ENCODE results near the gene MYO3B. TPM values are rescaled to one million over a fixed set of nuclear protein-coding genes. Genes with fewer than 3 reads are reported as not detected.

The MYO3B gene
- total and polyA plus RNA-seq, 2 of the 8 experiments (the other 6 are each of a cell fraction or from before 2014, with no cell fraction given), result 0.17 to 0.19 TPM

GRCh38 chr2:170216428-170216827 is 38.5 kb downstream of the MYO3B start (continued):
- TF ChIP-seq KDM5A (IDR thresholded peaks at IDR 0.05; ENCODE audit: low read length) (no peak), POLR2A (IDR thresholded peaks at IDR 0.05; ENCODE audit: control extremely low read depth in 1 of 2, low read depth in 2 of 2, low read length in 2 of 2) (no peak), RBBP5 (IDR thresholded peaks at IDR 0.05; ENCODE audit: borderline replicate concordance, low read depth, low read length) (no peak), HDAC6 (IDR thresholded peaks at IDR 0.05; ENCODE audit: low read depth, low read length) (no peak), RNF2 (IDR thresholded peaks at IDR 0.05; ENCODE audit: borderline replicate concordance, low read depth, low read length, missing control alignments, poor library complexity, severe bottlenecking) (no peak), YY1 (IDR thresholded peaks at IDR 0.05; ENCODE audit: low read depth, low read length) (no peak), E2F6 (IDR thresholded peaks at IDR 0.05) (no peak), SP2 (IDR thresholded peaks at IDR 0.05; ENCODE audit: low read length) (no peak), POU5F1 (IDR thresholded peaks at IDR 0.05; ENCODE audit: low read depth, low read length) (no peak), SP1 (IDR thresholded peaks at IDR 0.05; ENCODE audit: low read depth, low read length) (no peak)
